HUES6 (cell line): ENCODE measurements around the gene PTBP3.

Experiments used
- H3K27ac ChIP-seq: 2 replicates; pipeline ENCODE4 v1.7.0; 2013; ENCODE audit warnings: low read depth, mild to moderate bottlenecking, low read length, inconsistent platforms
- H3K27me3 ChIP-seq: 2 replicates; pipeline ENCODE4 v1.6.1; 2013; ENCODE audit warnings: low read length; ENCODE audit not compliant: control insufficient read depth, insufficient read depth
- H3K36me3 ChIP-seq: 2 replicates; pipeline ENCODE4 v1.6.1; 2013; ENCODE audit warnings: low read length; ENCODE audit not compliant: control insufficient read depth, insufficient read depth
- H3K4me1 ChIP-seq: 2 replicates; pipeline ENCODE4 v1.6.1; 2013; ENCODE audit warnings: low read length; ENCODE audit not compliant: control insufficient read depth, insufficient read depth
- H3K4me3 ChIP-seq: 2 replicates; pipeline ENCODE4 v1.5.1; 2013; ENCODE audit warnings: low read depth, low read length
- H3K9ac ChIP-seq: one replicate; pipeline ENCODE4 v1.6.1; 2013; ENCODE audit warnings: mild to moderate bottlenecking, low read length
- H3K9me3 ChIP-seq: 2 replicates; pipeline ENCODE4 v1.6.1; 2013; ENCODE audit warnings: low read depth, low read length; ENCODE audit not compliant: control insufficient read depth, insufficient read depth

PTBP3 gene

DNA sequence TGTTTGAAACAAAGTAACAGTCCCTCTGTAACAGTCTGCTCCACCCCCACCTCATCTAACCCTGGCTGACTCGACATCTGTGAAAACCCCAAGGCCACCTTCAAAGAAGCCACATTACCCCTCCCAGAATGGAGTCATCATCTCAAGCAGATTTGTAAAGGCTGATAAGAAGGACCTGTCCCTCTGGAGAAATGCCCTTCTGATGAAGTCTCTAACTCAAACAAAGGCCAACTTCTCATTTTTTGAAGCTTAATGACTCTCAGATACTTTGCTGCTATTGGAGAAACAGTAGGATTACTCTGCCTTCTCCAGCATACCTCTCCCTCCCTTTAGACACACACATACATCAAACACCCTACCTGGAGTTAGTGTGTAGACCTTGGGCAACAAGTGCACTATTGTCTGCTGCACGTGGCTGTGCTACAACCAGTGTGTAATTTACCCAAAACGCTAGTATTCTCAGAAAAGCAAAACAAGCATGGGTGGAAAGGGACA, 153.0 kb downstream of the PTBP3 start:
- H3K27ac ChIP-seq = no peak overlapping the region
- no peaks in the 10 kb centered on the region for H3K36me3 ChIP-seq
- no peak overlapping the region for H3K9ac ChIP-seq
- 0 out of 2 replicates have a peak, but pooled peaks cover 5% of the 10 kb centered on the region for H3K9me3 ChIP-seq
- peaks cover 13% of the 10 kb centered on the region for H3K27me3 ChIP-seq
- peaks cover 20% of the 10 kb centered on the region for H3K4me1 ChIP-seq
- H3K4me3 ChIP-seq = no peak overlapping the region

DNA sequence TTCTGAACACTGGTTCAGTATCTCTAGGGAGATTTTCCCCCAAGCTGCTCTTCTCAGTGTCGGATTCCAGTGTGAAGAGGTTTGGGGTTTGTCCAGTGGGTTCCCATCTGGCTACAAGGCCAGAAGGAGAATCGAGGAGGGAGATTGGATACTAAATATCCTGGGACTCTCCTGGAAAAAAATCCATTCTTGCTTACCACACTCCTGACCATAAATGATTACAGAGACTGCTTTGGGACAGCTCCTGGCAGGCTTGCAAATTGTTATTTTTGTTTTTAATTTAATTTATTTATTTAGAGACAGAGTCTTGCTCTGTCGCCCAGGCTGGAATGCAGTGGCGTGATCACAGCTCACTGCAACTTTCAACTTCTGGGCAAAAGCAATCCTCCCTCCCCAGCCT, 153.6 kb downstream of the PTBP3 start:
- Histone ChIP-seq H3K9ac (no peak overlapping the region), H3K4me1 (peaks cover 20% of the 10 kb centered on the region), H3K4me3 (no peak overlapping the region), H3K36me3 (no peaks in the 10 kb centered on the region), H3K27ac (no peak overlapping the region), H3K27me3 (peaks cover 16% of the 10 kb centered on the region), H3K9me3 (0 out of 2 replicates have a peak, but pooled peaks cover 5% of the 10 kb centered on the region)

DNA sequence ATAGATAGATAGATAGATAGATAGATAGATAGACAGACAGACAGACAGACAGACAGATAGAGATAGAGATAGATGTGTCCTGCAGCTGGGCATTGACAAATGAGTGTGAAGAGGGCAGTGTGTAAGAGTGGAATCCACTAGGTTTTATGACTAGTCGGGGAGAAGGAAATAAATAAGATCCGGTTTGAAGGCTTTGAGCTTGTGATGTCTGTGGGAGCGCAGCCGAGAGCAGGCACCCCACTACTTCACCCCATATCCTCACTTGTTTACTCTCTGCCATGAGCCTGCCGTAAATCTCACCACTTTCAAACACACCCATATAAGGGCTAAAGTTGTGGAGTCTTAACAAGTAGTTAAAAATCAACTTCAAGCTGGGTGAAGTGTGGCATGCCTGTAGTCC, 156.9 kb downstream of the PTBP3 start:
- no peak overlapping the region for H3K9ac ChIP-seq
- H3K9me3 ChIP-seq = no peaks in the 10 kb centered on the region
- no peak overlapping the region for H3K4me3 ChIP-seq
- H3K36me3 ChIP-seq = no peaks in the 10 kb centered on the region
- H3K4me1 ChIP-seq = peaks cover 24% of the 10 kb centered on the region
- H3K27me3 ChIP-seq = peaks cover 27% of the 10 kb centered on the region
- H3K27ac ChIP-seq = no peak overlapping the region

DNA sequence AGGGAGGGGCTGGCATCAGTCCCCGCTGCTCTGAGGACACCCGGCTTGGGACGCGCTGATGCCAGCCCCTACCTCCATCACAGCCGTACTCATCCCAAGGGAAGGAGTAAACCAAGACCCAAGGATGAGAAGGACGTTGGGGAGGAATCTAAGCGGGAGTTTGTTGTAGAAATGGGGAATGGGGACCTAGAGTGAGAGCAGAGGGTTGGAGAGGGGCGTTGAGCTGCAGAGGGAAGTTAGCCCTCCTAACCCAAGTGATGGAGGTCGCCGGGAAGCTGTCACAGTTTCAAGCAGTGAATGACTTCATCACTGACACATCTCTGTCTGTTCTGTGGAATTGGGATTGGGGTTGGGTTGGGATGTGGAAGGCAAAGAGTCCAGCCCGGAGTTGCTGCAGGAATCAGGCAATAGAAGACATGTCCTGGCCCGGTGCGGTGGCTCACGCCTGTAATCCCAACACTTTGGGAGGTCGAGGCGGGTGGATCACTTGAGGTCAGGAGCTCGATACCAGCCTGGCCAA, 157.6 kb downstream of the PTBP3 start:
- H3K27me3 ChIP-seq = peaks cover 27% of the 10 kb centered on the region
- peak overlapping the region; percentile 73 for H3K4me3 ChIP-seq
- no peak overlapping the region for H3K27ac ChIP-seq
- H3K9ac ChIP-seq = no peak overlapping the region
- H3K9me3 ChIP-seq = no peaks in the 10 kb centered on the region
- no peaks in the 10 kb centered on the region for H3K36me3 ChIP-seq
- peaks cover 18% of the 10 kb centered on the region for H3K4me1 ChIP-seq

DNA sequence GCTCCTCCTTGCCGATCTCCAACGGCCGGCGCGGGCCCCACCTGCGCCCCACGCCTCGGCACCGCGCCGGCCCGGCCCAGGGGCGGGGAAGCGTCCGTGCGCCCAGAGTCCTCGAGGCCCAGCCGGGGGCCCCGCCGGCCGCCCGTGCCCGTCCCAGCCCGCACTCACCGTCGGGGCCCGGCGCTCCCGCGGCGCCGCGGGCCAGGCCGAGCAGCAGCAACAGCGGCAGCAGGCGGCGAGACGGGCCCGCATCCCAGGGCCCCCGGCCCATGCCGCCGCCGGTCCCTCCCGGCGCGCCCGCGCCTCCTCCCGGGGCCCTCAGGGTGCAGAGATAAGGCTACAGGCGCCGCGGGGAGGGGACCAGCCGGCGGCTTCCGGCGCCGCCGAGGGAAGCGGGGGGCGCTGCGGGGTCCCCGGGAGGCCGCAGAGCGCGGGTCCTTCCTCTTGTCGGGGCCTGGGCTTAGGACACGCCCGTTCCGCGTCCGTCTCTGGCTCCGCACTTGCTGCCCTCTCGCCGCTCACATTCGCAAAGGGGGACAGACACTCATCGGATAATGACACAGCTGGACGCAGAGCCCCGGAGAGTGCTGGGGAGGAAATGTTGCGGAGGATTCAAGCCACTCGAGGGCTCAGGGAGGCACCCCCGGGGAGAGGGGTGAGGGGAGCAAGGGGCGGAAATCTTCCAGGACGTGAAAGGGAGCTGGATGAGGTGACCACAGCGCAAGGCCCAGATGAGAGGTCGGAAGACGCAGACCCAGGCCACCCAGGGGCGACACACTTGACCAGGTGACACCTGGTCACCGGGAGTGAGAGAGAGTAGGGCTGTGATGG, 158.2 kb downstream of the PTBP3 start, which contains the start of gene SUSD1:
TSS of gene SUSD1 (minus strand) at position 333 of the 831 bp plus-strand sequence. CDS start at position 271, 62 bp downstream.
- Histone ChIP-seq H3K36me3 (no peaks in the 10 kb centered on the region), H3K4me3 (peak within 1 kb of the TSS; percentile 73), H3K27me3 (peaks cover 27% of the 10 kb centered on the region), H3K4me1 (peaks cover 14% of the 10 kb centered on the region), H3K27ac (no peak within 1 kb of the TSS), H3K9me3 (no peaks in the 10 kb centered on the region), H3K9ac (peak within 1 kb of the TSS; percentile 35)

- Histone ChIP-seq H3K27ac (no peak overlapping the region), H3K4me3 (peak overlapping the region; percentile 73), H3K9ac (no peak overlapping the region), H3K36me3 (no peaks in the 10 kb centered on the region), H3K9me3 (no peaks in the 10 kb centered on the region), H3K4me1 (peaks cover 17% of the 10 kb centered on the region), H3K27me3 (peaks cover 27% of the 10 kb centered on the region)
Observed at GRCh38 chr9:112174222-112174964, 159.0 kb downstream of the PTBP3 start.

DNA sequence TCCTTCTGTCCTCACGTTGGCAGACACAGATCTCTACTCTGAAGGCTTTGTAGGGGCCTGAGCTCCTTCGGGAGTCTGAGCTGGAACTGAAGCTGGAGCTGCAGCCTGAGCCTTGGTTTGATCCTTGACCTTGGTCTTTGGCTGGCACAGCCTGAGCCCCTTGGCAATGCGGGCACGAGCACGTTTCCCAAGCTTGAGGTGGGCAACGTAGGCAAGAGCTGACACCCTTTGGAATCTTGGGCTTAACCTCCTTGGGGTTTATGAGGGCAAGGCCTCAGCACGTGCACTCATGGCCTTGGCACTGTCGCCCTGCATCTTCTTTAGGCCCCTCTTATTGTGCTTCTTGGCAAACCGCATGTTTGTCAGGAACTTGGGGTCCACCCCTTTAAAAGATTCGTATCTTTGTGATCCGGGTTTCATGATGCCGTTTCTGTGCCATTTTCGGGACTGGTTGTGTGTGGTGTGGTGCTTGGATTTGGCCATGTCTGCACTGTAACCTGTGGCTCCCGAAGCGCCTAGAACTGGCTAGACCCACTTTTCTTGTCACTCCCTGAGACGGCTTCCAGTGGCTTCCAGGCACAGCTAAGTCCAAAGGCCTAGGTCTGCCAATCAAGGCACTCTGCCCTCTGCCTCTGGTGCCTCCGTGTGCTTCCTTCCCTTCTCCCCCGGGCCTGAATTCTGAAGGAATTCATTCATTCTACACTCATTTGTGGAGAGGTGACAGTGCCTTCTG, 159.8 kb downstream of the PTBP3 start:
- peaks cover 17% of the 10 kb centered on the region for H3K4me1 ChIP-seq
- no peaks in the 10 kb centered on the region for H3K36me3 ChIP-seq
- no peaks in the 10 kb centered on the region for H3K9me3 ChIP-seq
- no peak overlapping the region for H3K9ac ChIP-seq
- peaks cover 27% of the 10 kb centered on the region for H3K27me3 ChIP-seq
- no peak overlapping the region for H3K27ac ChIP-seq
- 0 out of 2 replicates have a peak overlapping the region, but pooled peaks have one; percentile 73 for H3K4me3 ChIP-seq

GRCh38 chr9:112170968-112171367, 162.5 kb downstream of the PTBP3 start:
- no peak overlapping the region for H3K27ac ChIP-seq
- no peaks in the 10 kb centered on the region for H3K9me3 ChIP-seq
- no peak overlapping the region for H3K4me3 ChIP-seq
- H3K4me1 ChIP-seq = peaks cover 19% of the 10 kb centered on the region
- H3K36me3 ChIP-seq = no peaks in the 10 kb centered on the region
- no peak overlapping the region for H3K9ac ChIP-seq
- peaks cover 19% of the 10 kb centered on the region for H3K27me3 ChIP-seq

DNA sequence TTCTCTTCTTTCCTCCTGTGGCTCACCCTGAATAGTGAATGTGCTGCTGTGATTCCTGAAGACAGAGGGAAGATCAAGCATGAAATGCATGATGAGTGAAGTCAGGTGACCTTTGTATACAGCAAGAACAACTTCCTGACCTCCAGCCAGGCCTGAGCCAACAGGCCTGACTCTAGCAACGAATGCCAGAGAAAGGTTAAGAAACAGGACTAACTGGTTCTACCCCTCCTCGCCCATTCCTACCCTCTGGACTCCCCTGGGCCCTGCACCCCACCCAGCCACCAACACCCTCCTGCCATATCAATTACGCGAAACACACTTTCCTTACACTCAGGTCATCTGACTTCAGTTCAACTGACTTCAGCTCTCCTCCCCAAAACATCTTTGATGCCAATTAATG, 163.2 kb downstream of the PTBP3 start:
- H3K27ac ChIP-seq = no peak overlapping the region
- H3K9me3 ChIP-seq = no peaks in the 10 kb centered on the region
- H3K36me3 ChIP-seq = no peaks in the 10 kb centered on the region
- peaks cover 11% of the 10 kb centered on the region for H3K27me3 ChIP-seq
- no peak overlapping the region for H3K4me3 ChIP-seq
- H3K9ac ChIP-seq = no peak overlapping the region
- H3K4me1 ChIP-seq = peaks cover 16% of the 10 kb centered on the region

- H3K4me1 ChIP-seq = peaks cover 16% of the 10 kb centered on the region
- H3K36me3 ChIP-seq = no peaks in the 10 kb centered on the region
- H3K9me3 ChIP-seq = no peaks in the 10 kb centered on the region
- no peak overlapping the region for H3K4me3 ChIP-seq
- no peak overlapping the region for H3K9ac ChIP-seq
- no peak overlapping the region for H3K27ac ChIP-seq
- H3K27me3 ChIP-seq = peaks cover 9% of the 10 kb centered on the region
Observed at GRCh38 chr9:112169368-112169767, 164.1 kb downstream of the PTBP3 start.
